Mesenchymal stem cell (in vitro differentiated cells and primary cell): ENCODE data around the gene PRKAA2.

ENCODE experiments used
- DNase-seq: peaks from one replicate; pipeline ENCODE4 v3.0.0-alpha.2; 2013
- H2AFZ ChIP-seq: one replicate; pipeline ENCODE4 v1.6.1; 2013; ENCODE audit warnings: low read depth, mild to moderate bottlenecking, control low read depth, inconsistent platforms, low read length, moderate library complexity
- H2AK5ac ChIP-seq: 2 replicates; pipeline ENCODE4 v1.6.1; 2013; ENCODE audit warnings: low read length, moderate library complexity, mild to moderate bottlenecking, inconsistent platforms; ENCODE audit not compliant: severe bottlenecking
- H2BK120ac ChIP-seq: one replicate; pipeline ENCODE4 v1.6.1; 2013; ENCODE audit warnings: low read depth, mild to moderate bottlenecking, inconsistent platforms, low read length, moderate library complexity
- H2BK12ac ChIP-seq, 2 experiments: one replicate each; pipeline ENCODE4 v1.6.1; 2013; ENCODE audit warnings: inconsistent platforms in 2 of 2, low read length in 2 of 2, mild to moderate bottlenecking in 2 of 2, moderate library complexity in 2 of 2, control low read depth in 1 of 2
- H2BK15ac ChIP-seq: one replicate; pipeline ENCODE4 v1.6.1; 2013; ENCODE audit warnings: mild to moderate bottlenecking, low read depth, inconsistent platforms; ENCODE audit not compliant: poor library complexity, severe bottlenecking
- H2BK5ac ChIP-seq: 2 replicates; pipeline ENCODE4 v1.6.1; 2013; ENCODE audit warnings: low read depth, mild to moderate bottlenecking, low read length, control low read depth, inconsistent platforms; ENCODE audit not compliant: poor library complexity, severe bottlenecking
- H3K14ac ChIP-seq, 2 experiments: one replicate each; pipeline ENCODE4 v1.6.1; 2013; ENCODE audit warnings: inconsistent platforms in 2 of 2, low read length in 2 of 2, control low read depth in 1 of 2, mild to moderate bottlenecking in 1 of 2, moderate library complexity in 1 of 2
- H3K18ac ChIP-seq, 2 experiments: one replicate each; pipeline ENCODE4 v1.6.1; 2013; ENCODE audit warnings: inconsistent platforms in 2 of 2, low read length in 2 of 2, control low read depth in 1 of 2, low read depth in 1 of 2, mild to moderate bottlenecking in 1 of 2
- H3K23ac ChIP-seq, 2 experiments: one replicate each; pipeline ENCODE4 v1.6.1; 2013; ENCODE audit warnings: inconsistent platforms in 2 of 2, low read length in 2 of 2, mild to moderate bottlenecking in 2 of 2, moderate library complexity in 2 of 2, control low read depth in 1 of 2
- H3K27ac ChIP-seq: 2 replicates; pipeline ENCODE4 v1.5.1; 2013; ENCODE audit warnings: mild to moderate bottlenecking, moderate library complexity, low read length, control low read depth, inconsistent platforms; ENCODE audit not compliant: poor library complexity, severe bottlenecking
- H3K27me3 ChIP-seq, 2 experiments: 2 replicates each; pipeline versions ENCODE4 v1.6.1 to v1.7.0; 2013; ENCODE audit warnings: low read length in 2 of 2, mild to moderate bottlenecking in 2 of 2, moderate library complexity in 2 of 2, control low read depth in 1 of 2, inconsistent platforms in 1 of 2; ENCODE audit not compliant: control insufficient read depth in 1 of 2, insufficient read depth in 1 of 2
- H3K36me3 ChIP-seq, 2 experiments: 2 replicates each; pipeline versions ENCODE4 v1.6.1 to v1.7.0; 2013; ENCODE audit warnings: low read length in 2 of 2, control low read depth in 1 of 2, inconsistent platforms in 1 of 2, low read depth in 1 of 2, mild to moderate bottlenecking in 1 of 2; ENCODE audit not compliant: insufficient read depth in 2 of 2, control insufficient read depth in 1 of 2
- H3K4ac ChIP-seq, 2 experiments: one replicate each; pipeline ENCODE4 v1.6.1; 2013; ENCODE audit warnings: inconsistent platforms in 2 of 2, low read length in 2 of 2, mild to moderate bottlenecking in 2 of 2, moderate library complexity in 2 of 2, control low read depth in 1 of 2, low read depth in 1 of 2
- H3K4me1 ChIP-seq: 2 replicates; pipeline ENCODE4 v1.6.1; 2013; ENCODE audit warnings: low read depth, low read length, control low read depth; ENCODE audit not compliant: control insufficient read depth, insufficient read depth
- H3K4me2 ChIP-seq: 2 replicates; pipeline ENCODE4 v1.6.1; 2013; ENCODE audit warnings: low read length, mild to moderate bottlenecking, inconsistent platforms; ENCODE audit not compliant: poor library complexity, severe bottlenecking
- H3K4me3 ChIP-seq, 2 experiments: 2 replicates each; pipeline versions ENCODE4 v1.5.1 to v1.7.0; 2013; ENCODE audit warnings: low read length in 2 of 2, mild to moderate bottlenecking in 2 of 2, control low read depth in 1 of 2, low read depth in 1 of 2; ENCODE audit not compliant: insufficient read depth in 1 of 2
- H3K79me1 ChIP-seq: replicated peaks from 2 replicates; pipeline ENCODE4 v1.6.1; 2013; ENCODE audit warnings: mild to moderate bottlenecking, control low read depth, low read length, inconsistent platforms; ENCODE audit not compliant: poor library complexity, severe bottlenecking
- H3K9ac ChIP-seq: 2 replicates; pipeline ENCODE4 v1.7.0; 2013; ENCODE audit warnings: mild to moderate bottlenecking, low read length, moderate library complexity
- H3K9me3 ChIP-seq: 2 replicates; pipeline ENCODE4 v1.7.0; 2013; ENCODE audit warnings: mild to moderate bottlenecking, low read length; ENCODE audit not compliant: control insufficient read depth
- H4K8ac ChIP-seq: one replicate; pipeline ENCODE4 v1.6.1; 2013; ENCODE audit warnings: inconsistent platforms, mild to moderate bottlenecking, low read length, moderate library complexity
- H4K91ac ChIP-seq: one replicate; pipeline ENCODE4 v1.6.1; 2013; ENCODE audit warnings: mild to moderate bottlenecking, low read length, inconsistent platforms
- WGBS: methylation state at CpG from one replicate; pipeline ENCODE4 v1.1.7; 2013; ENCODE audit warnings: mixed read lengths; 5-methylcytosine and 5-hydroxymethylcytosine counted together

Gene PRKAA2

DNA sequence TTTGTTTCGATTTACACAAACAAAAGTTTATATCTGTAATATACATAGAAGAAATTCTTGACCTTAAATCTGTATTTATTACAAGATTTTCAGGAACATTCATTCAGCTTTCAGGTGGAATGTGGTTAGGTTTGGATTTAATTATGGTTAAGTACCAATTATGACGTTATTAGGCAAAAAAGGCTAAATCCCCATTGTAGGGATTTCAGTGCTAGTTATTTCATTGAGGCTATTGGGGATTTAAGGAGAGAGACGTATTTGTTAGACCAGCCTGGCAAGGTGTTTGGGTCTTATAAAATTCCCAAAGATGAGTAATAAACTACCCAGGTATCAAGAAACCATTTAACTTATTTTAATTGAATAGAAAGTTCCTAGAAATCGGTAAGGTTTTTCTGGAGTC lies 26.0 kb downstream of the PRKAA2 start:
- Histone ChIP-seq H3K79me1 (peaks cover 15% of the 10 kb centered on the region), H4K8ac (no peak overlapping the region), H2BK5ac (no peak overlapping the region), H2AFZ (no peak overlapping the region), H3K4me3 (no peak overlapping the region), H2BK15ac (no peak overlapping the region), H3K23ac (no peak overlapping the region), H3K9me3 (no peaks in the 10 kb centered on the region), H3K27me3 (no peaks in the 10 kb centered on the region), H3K36me3 (no peaks in the 10 kb centered on the region), H3K14ac (no peak overlapping the region), H4K91ac (no peak overlapping the region), H3K4me2 (no peak overlapping the region), H3K18ac (no peak overlapping the region), H2BK120ac (no peak overlapping the region), H3K4me1 (no peaks in the 10 kb centered on the region), H2AK5ac (no peak overlapping the region), H2BK12ac (no peak overlapping the region), H3K27ac (no peak overlapping the region), H3K9ac (no peak overlapping the region), H3K4ac (no peak overlapping the region)
- WGBS = 100% methylated on average over 1 of the region's 4 CpGs
- DNase-seq = no peak

DNA sequence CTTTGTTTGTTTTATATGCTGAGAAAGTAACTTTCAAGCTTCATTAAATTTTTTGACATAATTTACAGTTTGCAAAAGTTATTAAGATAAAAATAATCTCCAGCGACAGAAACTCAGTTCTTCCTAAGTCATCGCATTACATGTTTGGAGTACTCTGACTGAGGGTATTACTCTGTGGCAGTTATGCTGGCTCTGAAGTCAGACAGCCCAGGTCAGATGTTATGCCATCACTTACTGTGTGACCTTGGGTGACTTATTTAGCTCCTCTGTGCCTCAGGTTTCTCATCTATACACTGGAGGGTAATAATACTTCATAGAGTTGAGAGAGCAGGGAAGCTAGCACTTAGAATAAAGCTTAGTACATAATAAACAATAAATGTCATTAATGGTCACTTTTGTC lies 26.4 kb downstream of the PRKAA2 start:
- no peak for DNase-seq
- WGBS = 100% methylated on average over 2 of the region's 2 CpGs
- H2AFZ ChIP-seq = no peak overlapping the region
- no peak overlapping the region for H4K91ac ChIP-seq
- no peak overlapping the region for H2BK120ac ChIP-seq
- H3K36me3 ChIP-seq = no peaks in the 10 kb centered on the region
- H3K18ac ChIP-seq = no peak overlapping the region
- no peak overlapping the region for H3K4ac ChIP-seq
- H3K4me1 ChIP-seq = no peaks in the 10 kb centered on the region
- no peaks in the 10 kb centered on the region for H3K9me3 ChIP-seq
- H2BK15ac ChIP-seq = no peak overlapping the region
- no peak overlapping the region for H3K27ac ChIP-seq
- peaks cover 15% of the 10 kb centered on the region for H3K79me1 ChIP-seq
- H3K4me3 ChIP-seq = no peak overlapping the region
- no peak overlapping the region for H3K14ac ChIP-seq
- no peak overlapping the region for H3K9ac ChIP-seq
- no peak overlapping the region for H3K4me2 ChIP-seq
- no peak overlapping the region for H2BK12ac ChIP-seq
- H3K27me3 ChIP-seq = no peaks in the 10 kb centered on the region
- H2BK5ac ChIP-seq = peak overlapping the region; percentile 70
- H3K23ac ChIP-seq = no peak overlapping the region
- H2AK5ac ChIP-seq = no peak overlapping the region
- no peak overlapping the region for H4K8ac ChIP-seq

DNA sequence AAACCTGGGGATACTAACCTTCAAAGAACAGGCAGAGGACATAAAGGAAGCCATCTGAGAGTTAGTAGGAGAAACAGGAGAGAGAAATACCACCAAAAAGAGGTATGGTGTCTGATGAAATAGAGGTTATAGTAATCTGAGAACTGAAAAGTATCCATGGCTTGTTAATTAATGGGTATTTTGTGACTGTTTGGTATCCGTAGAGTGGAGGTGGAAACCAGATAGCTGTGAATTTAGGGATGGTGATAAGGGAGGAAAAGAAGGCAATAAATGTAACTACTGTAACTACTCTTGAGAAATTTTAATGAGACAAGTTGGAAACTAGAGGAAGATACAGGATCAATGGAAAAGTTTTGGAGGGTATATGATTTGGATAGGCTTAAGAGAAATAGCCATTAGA lies 27.5 kb downstream of the PRKAA2 start:
- no peak overlapping the region for H2BK5ac ChIP-seq
- no peaks in the 10 kb centered on the region for H3K4me1 ChIP-seq
- no peaks in the 10 kb centered on the region for H3K9me3 ChIP-seq
- H3K14ac ChIP-seq = no peak overlapping the region
- no peak overlapping the region for H3K9ac ChIP-seq
- no peak overlapping the region for H2BK12ac ChIP-seq
- no peaks in the 10 kb centered on the region for H3K27me3 ChIP-seq
- no peak overlapping the region for H3K27ac ChIP-seq
- H2BK15ac ChIP-seq = no peak overlapping the region
- H2AFZ ChIP-seq = no peak overlapping the region
- no peak overlapping the region for H3K4me2 ChIP-seq
- no peak overlapping the region for H4K8ac ChIP-seq
- no peaks in the 10 kb centered on the region for H3K36me3 ChIP-seq
- H2BK120ac ChIP-seq = no peak overlapping the region
- H3K79me1 ChIP-seq = peaks cover 16% of the 10 kb centered on the region
- H3K4ac ChIP-seq = no peak overlapping the region
- H4K91ac ChIP-seq = no peak overlapping the region
- no peak for DNase-seq
- no peak overlapping the region for H3K18ac ChIP-seq
- H3K23ac ChIP-seq = no peak overlapping the region
- 94% methylated on average over 1 of the region's 1 CpG for WGBS
- H3K4me3 ChIP-seq = no peak overlapping the region
- no peak overlapping the region for H2AK5ac ChIP-seq

DNA sequence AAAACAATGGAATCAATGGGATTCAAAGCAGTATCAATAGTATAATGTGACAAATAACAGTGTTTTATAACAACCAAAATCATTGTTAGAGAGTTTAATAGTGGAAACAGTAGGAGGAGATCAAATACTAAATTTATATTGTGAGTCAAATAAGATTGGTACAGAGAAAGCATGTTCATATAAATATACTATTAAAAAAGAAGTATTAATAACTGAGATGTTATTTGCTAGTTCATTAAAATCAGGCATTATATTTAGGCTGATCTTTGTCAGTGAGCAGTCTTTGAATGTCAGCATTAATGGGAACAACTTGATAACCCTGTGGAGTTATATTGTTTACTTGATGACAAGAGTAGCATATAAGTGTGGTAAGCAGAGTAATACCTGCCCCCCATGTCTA lies 30.6 kb downstream of the PRKAA2 start:
- no peak overlapping the region for H3K4ac ChIP-seq
- H3K4me2 ChIP-seq = no peak overlapping the region
- DNase-seq = no peak
- H3K27me3 ChIP-seq = no peaks in the 10 kb centered on the region
- no peak overlapping the region for H2AK5ac ChIP-seq
- H3K9ac ChIP-seq = no peak overlapping the region
- no peak overlapping the region for H2BK120ac ChIP-seq
- H2AFZ ChIP-seq = no peak overlapping the region
- no peaks in the 10 kb centered on the region for H3K4me1 ChIP-seq
- H3K79me1 ChIP-seq = peaks cover 11% of the 10 kb centered on the region
- H2BK12ac ChIP-seq = no peak overlapping the region
- no peak overlapping the region for H3K23ac ChIP-seq
- H3K18ac ChIP-seq = no peak overlapping the region
- H2BK5ac ChIP-seq = no peak overlapping the region
- no peak overlapping the region for H3K27ac ChIP-seq
- H3K36me3 ChIP-seq = no peaks in the 10 kb centered on the region
- H3K4me3 ChIP-seq = no peak overlapping the region
- H3K14ac ChIP-seq = no peak overlapping the region
- H3K9me3 ChIP-seq = no peaks in the 10 kb centered on the region
- no peak overlapping the region for H4K8ac ChIP-seq
- H4K91ac ChIP-seq = no peak overlapping the region
- H2BK15ac ChIP-seq = no peak overlapping the region
